Stimulated activated CD4-positive, alpha-beta T cell treated with anti-CD3 and anti-CD28 coated beads, Interleukin-2, amount 100 ng/mL, for 4 hours (primary cell): ENCODE measurements around the gene COX10.
A peak's percentile ranks its signal among the peaks of the same experiment; 100 is the strongest.
"Not testable (repeated sequence)": the region's sequence is repeated elsewhere in the genome, so short reads cannot be mapped to it uniquely, and the experiment has no call there.

Experiments used
- DNase-seq: peaks from one replicate; pipeline ENCODE4 v3.0.0-alpha.2; 2020; ENCODE audit warnings: low read depth

COX10 gene

DNA sequence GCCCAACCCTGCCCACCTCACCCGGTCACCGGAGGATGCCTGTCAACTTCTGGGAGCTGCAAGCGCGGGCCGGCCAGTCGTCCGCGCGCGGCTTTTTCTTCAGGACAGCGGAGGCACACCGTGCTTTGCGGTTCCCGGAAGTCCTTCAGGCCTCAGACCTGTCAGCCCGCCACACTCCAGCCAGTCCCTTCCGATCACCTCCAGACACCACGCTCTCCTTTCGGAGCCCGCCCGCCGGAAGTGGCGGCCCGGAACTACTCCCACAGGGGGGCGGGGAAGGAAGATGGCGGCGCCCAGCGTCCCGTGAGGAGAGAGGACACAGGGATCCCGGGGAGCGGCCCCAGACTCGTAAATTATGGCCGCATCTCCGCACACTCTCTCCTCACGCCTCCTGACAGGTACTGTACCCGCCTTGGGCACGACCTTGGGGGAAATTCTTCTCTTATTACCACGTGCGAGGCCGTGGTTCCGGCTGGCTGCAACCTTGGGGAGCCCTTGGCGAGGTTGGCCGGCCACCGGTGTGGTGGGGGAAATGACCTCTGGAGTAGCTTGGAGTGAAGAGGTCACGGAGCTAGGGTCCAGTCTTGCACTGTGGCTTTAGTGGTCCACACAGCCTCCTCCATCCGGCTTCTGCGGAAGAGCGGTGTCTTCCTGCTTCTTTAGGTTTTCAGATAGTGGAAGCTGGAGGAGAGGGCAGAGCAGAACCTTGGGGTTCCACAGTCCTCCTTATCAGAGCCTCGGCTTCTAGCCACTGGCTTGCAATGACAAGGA lies at the start of gene COX10:
COX10 (plus strand) TSS at position 254 of the 771 bp plus-strand sequence; CDS start at position 356, 102 bp downstream.
- peak; percentile 80 for DNase-seq

DNA sequence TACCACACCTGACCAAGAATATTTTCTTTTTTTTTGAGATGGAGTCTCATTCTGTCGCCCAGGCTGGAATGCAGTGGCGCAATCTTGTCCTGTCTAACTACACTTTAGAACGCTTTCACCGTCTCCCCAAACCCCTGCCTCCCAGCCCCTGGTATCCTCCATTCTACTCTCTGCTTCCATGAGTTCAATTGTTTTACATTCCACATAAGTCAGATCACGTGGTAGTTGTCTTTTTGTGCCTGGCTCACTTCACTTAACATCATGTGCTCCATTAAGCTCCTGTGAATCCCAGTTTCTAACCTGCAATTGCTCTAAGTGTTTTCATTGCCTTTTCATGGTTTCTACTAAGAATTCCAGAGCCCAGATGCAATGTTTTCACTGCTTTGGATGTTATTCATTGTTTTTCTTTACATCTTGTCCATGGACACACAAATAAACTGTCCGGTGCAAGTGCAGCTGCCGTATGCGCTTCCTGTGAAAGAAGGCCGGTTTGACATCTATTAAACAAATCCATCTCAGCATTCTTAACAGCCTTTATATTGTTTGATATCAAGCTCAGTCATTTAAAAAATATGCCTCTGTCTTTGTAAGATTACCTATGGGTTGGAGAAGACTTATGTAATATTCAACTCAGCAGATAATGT lies 47.5 kb upstream of the COX10 start:
- DNase-seq: not testable (repeated sequence)

DNA sequence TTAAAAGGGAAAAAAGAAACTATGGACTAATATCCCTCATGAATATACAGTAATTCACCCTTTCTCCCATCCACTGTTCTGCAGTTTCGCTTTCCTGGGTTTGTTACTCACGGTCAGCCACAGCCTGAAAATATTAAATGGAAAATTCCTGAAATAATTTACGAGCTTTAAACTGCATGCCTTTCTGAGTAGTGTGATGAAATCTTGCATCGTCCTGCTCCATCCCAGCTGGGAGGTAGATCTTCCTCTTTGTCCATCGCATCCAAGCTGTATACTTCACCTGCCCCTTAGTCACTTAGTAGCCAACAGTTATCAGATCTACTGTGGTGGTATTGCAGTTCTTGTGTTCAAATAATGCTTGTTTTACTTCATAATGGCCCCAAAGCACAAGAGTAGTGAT lies 39.5 kb upstream of the COX10 start:
- DNase-seq: not testable (repeated sequence)

DNA sequence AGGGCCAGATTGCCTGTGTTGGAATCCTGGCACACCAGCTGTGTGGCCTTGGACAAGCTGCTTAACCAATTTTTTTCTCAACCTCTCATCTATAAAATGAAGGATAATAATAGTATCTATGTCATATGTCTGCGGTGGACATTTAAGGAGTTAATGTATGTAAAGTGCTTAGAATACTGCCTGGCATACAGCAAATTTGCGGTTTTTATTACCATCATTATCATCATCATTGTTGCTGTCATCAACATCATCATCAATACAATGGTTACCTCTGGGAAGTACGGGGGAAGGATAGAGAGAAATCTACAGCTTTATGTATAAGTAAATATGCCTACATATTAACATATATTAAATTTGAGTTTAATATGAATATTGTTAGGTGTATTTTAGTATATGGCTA lies 37.1 kb upstream of the COX10 start:
- no peak for DNase-seq

DNA sequence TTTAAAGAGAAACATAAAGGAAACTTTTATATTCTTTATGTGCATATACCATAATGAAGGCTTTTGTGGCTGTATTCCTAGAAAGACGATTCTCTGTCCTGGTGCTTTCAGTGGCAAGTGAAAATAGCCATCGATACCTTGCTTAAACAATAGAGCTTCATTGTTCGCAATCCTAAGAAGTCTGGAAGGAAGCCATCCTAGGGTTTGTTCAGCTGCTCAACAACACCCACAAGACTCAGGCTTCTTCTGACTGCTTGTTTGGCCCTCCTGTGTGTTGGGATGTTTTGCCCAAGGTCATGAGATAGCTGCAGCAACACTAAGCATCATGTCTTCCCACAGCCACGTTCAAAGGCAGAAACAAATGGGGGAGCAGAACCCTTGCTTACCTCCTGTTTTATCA lies 36.1 kb upstream of the COX10 start:
- no peak for DNase-seq

DNA sequence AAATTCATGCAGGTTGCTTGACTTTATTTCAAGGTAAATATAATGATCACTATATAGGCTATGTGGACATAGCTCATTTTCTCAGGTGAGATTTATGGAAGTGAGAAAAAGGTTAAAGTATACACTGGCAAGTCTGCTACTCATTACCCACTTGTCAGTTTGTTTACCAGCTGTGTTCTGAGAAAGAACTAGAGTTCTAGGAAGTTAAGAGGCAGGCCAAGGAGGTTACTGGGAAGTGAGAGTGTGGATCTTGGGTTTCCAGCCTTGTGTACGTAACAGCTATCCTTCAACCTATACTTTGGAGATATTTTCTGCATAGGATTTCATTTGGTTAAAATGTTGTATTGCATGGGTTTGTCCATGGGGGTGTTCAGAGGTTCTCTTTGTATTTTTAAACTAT lies 31.9 kb upstream of the COX10 start:
- no peak for DNase-seq

DNA sequence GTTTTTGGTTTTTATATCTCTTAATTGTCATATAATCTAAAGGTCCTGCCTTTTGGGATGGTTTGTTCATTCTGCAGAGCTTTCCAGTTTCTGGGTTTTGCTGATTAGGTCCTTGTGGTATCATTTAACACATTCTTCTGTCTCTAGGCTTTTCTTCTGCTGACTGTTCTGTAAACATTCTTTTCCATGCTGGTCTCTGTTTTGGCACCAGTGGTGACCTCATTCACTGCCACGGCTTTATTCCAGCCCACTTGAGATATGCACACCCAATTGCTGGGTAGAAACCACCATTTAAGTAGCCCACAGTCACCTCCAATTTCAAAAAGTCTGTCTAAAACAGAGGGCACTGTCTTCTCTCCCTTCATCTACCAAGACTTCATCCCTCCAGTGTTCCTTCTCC lies 31.1 kb upstream of the COX10 start:
- DNase-seq: no peak

DNA sequence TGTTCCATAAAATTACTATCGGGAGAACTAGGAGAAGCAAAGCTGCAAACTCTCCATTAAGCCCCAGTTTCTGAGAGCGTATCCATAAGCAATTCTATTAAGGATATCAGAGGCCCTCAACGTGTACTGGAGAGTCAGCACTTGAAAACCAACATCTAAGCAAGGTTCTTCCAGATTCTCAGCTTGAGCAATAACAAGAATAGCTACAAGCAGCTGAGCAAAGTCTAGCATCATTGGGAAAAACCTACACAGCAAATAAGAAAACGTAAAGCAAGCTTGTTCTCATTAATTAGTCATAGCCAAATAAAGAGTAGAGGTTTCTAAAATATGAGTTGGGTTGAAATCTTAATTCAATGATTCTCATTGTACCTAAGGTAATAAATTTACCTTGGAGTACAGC lies 26.9 kb upstream of the COX10 start:
- no peak for DNase-seq

DNA sequence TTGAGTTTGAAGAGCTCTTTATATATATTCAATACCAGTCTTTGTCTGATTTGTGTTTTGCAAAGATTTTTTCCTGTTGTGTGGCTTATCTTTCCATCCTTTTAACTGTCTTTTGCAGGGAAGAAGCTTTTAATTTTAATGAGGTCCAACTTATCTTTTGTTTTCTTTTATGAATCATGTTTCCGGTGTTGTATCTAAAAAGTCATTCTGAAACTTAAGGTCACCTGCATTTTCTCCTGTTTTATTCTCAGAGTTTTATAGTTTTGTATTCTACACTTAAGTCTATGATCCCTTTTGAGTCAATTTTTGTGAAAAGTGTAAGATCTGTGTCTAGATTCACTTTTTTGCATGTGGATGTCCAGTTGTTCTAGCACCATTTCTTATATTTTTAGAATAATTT lies 24.6 kb upstream of the COX10 start:
- no peak for DNase-seq

DNA sequence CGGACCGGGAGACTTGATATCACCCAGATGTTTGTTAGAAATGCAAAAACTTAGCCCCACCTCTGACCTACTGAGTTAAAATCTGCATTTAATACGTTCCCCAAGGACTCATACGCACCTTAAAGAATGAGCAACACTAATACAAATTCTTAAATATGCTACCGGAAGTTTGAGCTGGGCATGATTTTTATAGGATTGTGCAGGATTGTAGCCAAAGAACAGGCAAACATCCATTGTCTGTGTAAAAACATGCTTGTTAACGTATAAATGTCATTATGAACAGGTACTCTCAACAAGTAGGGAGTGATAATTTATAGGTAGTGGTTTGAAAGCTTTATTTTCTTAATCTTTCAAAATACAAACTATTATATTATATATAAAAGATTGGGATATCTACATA lies 22.3 kb upstream of the COX10 start:
- no peak for DNase-seq

DNA sequence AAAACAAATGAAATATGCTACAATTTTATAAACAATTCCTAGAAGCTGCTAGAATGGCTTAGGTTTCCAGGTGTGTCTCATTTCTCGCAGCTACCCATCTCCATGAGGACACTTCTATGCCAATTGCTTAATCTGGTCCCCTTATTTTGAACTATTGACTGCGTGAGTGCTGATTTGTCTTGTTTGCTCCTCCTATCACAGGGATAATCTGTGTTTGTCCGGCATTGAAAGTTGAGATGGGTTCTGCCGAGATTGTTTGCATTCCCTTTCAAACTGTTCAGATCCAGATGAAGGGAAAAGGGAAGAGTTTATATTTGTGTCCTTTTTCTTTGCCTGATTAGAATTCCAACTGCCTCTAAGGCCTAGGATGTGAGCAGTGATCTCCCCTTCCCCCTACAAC lies 21.7 kb upstream of the COX10 start:
- DNase-seq: no peak

DNA sequence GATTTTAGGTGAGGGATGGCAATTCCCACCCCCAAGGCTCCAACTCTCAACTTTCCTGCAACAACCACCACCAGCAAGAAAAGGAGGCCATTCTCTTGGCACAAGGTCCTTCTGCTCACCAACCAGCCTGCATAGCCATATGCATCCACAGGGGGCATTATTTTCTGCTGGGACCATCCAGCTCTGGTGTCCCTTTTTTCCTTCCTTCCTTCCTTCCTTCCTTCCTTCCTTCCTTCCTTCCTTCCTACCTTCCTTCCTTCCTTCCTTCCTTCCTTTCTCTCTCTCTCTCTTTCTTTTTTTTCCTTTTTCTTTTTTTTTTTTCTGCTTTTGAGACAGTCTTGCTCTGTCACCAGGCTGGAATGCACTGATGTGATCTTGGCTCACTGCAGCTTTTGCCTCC lies 21.1 kb upstream of the COX10 start:
- DNase-seq: no peak

DNA sequence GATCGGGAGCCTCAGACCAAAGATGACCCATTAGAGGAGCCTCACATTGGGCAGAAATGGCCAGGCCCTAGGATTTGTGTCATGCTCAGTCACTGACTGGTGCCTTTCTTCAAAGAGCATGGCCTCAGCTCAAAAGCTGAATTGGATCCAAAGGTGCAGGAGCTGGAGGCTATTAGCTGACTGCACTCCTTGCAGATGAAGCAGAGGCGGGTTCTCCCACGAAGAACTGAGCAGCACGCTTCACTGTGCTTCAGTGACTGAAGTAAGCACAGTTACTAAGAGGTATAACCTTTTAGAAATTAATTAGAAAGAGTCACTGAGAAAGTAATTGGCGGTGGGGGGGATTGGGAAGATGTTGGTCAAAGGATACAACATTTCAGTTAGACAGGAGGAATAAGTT lies 18.7 kb upstream of the COX10 start:
- no peak for DNase-seq

DNA sequence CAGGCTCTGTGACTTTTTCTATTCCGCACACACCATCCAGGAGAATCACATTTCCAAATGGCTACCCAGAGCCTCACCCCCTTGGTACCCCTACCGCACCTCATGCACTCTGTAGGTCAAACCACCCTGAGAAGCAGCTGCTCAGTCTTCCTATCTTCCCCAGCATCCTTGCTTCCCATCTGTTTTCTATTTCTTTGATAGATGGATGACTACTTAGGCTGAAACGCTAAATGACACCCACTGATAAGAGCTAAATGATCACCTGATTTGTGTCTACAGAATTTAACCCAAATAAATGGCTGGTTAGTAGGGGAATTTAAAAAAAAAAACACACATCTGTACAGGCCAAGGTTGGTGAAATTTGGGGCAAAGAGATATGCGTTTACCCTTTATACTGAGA lies 17.6 kb upstream of the COX10 start:
- no peak for DNase-seq

DNA sequence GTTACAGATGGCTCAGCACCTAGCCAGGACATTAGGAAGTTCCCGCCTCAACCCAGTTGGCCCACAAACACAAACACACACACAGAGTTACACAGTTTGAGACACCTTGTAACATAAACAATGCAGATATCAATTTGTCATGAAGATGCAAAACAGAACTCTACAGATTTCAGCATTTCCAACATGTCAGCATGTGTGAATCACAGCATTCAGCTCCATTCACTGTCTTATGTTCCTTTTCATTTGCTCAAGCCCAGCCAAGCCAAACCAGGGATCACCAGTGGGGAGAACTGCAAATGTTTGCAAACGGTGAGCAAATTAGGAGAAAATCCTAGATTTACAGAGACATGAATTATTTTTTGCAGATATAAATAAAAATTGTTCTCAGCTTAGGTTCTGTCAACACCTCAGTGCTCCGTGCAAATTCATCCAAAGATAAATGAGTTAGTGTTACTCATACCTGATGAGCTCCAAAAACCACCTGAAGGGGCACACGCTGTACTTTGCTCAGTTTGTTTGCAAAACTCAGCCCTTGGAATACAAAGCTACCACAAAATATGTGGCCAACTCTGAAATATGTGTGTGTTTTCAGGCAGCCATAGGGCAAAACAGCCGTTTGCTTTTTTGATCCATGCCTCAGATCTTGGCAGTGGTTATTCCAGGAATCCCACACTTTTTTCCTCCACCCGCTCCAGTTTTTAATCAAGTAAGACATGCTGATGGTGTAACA lies 16.3 kb upstream of the COX10 start:
- no peak for DNase-seq

DNA sequence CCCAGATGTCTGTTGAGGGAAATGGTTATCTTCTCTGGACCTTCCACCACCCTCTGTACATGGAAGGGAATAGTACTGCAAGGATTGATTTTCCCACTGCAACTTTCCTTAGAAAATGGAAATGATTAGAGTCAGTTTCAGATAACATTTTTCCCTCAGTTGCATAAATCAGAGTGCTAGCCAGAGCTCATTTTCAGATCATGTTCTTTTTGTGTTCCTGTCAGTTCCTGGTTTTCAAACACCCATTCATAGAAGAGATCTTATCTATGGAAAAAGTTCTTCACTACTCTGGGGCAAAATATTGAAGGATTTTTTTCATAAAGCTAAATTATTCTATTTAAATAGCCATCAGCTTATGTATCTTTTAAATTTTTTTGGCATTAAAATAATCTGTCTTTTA lies 11.7 kb upstream of the COX10 start:
- DNase-seq: no peak

DNA sequence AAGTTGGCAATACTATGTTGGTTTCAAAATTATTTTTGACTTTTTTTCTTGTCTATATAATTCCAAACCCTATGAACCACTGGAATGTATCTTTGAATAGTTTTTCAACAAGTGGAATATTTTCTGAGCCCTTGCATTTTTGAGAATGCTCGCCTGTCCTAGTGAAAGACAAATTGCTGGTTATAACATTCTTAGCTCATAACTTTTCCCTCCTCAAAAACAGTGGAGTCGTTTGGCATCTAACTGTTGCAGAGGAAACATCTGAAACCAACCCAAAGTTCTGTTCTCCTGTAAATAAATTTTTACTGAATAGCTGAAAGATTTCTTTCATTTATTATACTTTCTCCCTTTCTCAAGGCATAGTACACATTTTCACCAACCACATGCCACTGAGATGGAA lies 11.3 kb upstream of the COX10 start:
- no peak for DNase-seq

DNA sequence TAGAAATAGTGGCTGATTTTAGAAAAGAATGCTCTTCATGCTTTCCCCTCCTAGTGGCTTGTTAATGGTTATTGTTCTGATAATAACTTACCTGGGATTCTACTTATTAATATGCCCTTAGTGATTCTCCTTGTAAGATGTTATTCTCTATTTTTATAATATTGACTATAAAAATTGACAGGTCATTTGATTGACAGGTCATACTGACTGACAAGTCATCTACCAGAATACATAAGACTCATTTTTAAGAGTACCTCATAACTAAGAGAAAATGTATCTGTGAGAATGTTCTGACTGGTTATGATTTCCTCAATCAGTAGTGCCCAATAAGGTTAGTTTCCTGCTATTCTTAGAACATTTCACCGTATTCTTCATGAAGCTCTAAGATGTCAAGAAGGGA lies 8.6 kb upstream of the COX10 start:
- no peak for DNase-seq

DNA sequence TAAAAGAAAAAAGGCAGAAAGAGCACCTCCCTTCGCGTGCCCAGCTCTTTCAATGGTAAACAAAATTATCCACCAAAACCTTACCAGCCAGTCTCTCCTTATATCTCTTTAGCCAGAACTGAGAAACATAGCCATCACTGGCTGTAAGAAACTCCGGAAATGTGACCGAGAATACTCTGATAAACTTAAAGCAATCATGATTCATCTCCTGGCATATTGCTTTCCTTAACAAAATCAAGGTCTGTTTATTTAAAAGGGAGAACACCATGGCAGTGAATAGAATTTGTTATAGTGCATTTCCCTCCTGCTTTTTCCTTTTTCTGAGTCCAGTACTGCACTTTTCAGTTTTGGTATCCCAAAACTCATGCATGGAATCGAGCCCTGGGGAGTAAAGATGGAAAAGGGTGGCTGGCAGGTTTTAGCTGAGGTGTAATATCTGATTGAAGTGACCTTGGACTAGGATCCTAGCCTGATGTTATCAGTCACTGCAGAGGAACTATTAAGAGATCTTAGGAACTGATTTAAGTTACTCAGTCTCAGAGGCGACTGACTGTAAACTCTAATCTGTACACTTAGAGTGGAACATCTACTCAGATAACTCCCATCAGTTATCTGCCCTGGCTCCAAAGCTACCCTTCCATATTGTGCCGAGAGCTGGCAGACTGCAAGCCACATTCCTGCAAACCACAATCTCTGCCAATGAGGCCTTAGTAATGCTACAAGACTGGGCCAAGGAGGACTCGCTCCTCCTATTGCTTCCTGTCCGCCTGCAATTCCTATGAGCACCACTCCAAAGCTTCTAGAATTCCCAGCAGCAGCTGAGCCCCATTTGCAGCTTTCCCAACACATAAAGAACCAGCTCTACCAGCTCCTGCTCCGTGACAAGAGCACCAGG lies 7.4 kb upstream of the COX10 start:
- DNase-seq: no peak

DNA sequence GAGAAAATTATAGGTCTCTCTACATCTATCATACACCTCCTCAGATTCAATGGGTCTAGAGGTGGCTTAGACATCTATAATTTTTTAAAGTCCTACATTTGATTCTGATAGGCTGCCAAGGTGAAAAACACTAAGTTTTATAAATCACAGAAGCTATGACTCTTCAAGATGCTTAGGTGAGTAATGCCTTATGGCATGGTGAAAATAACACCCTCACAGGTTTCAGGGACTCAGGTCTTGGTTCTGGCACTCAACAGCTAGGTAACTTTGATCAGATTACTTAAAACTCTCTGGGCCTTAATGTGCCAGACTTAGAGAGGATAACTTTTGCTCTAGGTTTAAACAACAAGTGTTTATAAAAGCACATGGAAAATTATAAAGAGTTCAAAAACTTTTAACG lies 2.0 kb upstream of the COX10 start:
- no peak for DNase-seq

DNA sequence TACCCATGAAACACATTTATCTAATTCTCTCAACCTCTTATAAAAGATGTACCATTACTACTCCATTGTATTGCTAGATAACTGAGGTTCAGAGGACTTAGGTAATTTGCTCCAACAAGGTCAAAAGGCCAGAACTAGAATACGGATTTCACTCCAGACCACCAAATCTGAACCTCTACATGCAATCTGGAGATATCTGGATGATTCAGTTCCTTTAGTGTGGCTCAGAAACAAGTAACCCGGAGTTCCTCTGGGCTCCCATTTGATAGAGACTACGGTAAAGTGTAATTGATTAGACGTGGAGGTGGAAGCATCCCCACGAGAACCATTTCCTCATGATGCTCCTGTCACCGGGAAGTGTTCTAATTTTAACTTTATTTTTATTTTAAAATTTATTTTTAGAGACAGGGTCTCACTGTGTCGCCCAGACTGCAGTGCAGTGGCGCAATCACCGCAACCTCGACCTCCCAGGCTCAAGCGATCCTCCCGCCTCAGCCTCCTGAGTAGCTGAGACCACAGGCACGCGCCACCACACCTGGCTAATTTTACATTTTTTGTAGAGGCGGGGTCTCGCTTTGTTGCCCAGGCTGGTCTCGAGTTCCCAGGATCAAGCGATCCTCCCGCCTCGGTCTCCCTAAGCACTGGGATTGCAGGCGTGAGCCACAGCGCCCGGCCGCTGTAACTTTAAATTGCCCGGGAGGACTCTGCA lies 608 bp upstream of the COX10 start:
- DNase-seq: no peak
